Measurements from ENCODE around the gene MPPED2.

Gene MPPED2

GRCh38 chr11:30552839-30553238, 33.3 kb downstream of the MPPED2 start:
- TF ChIP-seq, protein P1, sequence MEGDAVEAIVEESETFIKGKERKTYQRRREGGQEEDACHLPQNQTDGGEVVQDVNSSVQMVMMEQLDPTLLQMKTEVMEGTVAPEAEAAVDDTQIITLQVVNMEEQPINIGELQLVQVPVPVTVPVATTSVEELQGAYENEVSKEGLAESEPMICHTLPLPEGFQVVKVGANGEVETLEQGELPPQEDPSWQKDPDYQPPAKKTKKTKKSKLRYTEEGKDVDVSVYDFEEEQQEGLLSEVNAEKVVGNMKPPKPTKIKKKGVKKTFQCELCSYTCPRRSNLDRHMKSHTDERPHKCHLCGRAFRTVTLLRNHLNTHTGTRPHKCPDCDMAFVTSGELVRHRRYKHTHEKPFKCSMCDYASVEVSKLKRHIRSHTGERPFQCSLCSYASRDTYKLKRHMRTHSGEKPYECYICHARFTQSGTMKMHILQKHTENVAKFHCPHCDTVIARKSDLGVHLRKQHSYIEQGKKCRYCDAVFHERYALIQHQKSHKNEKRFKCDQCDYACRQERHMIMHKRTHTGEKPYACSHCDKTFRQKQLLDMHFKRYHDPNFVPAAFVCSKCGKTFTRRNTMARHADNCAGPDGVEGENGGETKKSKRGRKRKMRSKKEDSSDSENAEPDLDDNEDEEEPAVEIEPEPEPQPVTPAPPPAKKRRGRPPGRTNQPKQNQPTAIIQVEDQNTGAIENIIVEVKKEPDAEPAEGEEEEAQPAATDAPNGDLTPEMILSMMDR (IDR thresholded peaks at IDR 0.05; ENCODE audit: low read length, missing control alignments) = no peak
- DNase-seq (ENCODE audit: low read depth) = no peak
- H3K4me3 ChIP-seq (replicated peaks; ENCODE audit: low read depth, low read length) = no peak overlapping the region

DNA sequence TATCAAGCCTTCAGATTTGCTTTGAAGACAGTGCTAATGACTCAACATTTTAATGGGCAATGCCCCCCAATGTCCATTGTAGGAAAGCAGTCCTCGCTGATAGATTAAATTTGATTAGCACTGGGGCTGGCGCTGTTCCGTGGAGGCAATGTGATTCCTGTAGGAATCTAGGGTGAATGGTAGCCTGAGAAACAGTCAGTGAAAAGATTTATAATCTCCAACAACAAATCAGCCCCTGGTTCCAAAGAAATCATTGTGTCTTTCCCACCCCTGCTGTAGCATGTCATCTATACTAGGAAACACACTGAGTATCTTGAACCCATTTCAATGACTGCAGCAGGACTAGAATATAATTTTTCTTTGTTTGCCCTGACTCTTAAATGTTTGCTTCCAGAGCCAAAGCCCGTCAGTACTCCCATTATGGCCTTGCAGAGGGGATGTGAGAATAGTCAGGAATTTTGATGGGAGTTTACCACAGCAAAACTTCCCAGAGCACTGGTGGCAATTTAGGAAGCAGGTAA, 36.1 kb downstream of the MPPED2 start:
- DNase-seq (ENCODE audit: low read depth) = no peak
- no peak overlapping the region for H3K4me3 ChIP-seq (replicated peaks; ENCODE audit: low read depth, low read length)
- TF ChIP-seq, protein P1 (IDR thresholded peaks at IDR 0.05; ENCODE audit: low read length, missing control alignments) = no peak

- no peak overlapping the region for H3K4me3 ChIP-seq (replicated peaks; ENCODE audit: low read depth, low read length)
- no peak for DNase-seq (ENCODE audit: low read depth)
- TF ChIP-seq, protein P1 (IDR thresholded peaks at IDR 0.05; ENCODE audit: low read length, missing control alignments) = no peak
Measured at GRCh38 chr11:30549565-30549964, 36.6 kb downstream of the MPPED2 start.

- TF ChIP-seq, protein P1 (IDR thresholded peaks at IDR 0.05; ENCODE audit: low read length, missing control alignments) = no peak
- H3K4me3 ChIP-seq (replicated peaks; ENCODE audit: low read depth, low read length) = no peak overlapping the region
Measured at GRCh38 chr11:30546334-30546733, 39.8 kb downstream of the MPPED2 start.

GRCh38 chr11:30545507-30545906, 40.6 kb downstream of the MPPED2 start:
- TF ChIP-seq, protein P1 (IDR thresholded peaks at IDR 0.05; ENCODE audit: low read length, missing control alignments) = no peak
- no peak for DNase-seq (ENCODE audit: low read depth)
- H3K4me3 ChIP-seq (replicated peaks; ENCODE audit: low read depth, low read length) = no peak overlapping the region

More at GRCh38 chr11:30546334-30546733, 39.8 kb downstream of the MPPED2 start:
- DNase-seq (ENCODE audit: low read depth) = no peak

- no peak for DNase-seq (ENCODE audit: low read depth)
- TF ChIP-seq, protein P1 (IDR thresholded peaks at IDR 0.05; ENCODE audit: low read length, missing control alignments) = no peak
- no peak overlapping the region for H3K4me3 ChIP-seq (replicated peaks; ENCODE audit: low read depth, low read length)
Measured at GRCh38 chr11:30543066-30543465, 43.1 kb downstream of the MPPED2 start.

DNA sequence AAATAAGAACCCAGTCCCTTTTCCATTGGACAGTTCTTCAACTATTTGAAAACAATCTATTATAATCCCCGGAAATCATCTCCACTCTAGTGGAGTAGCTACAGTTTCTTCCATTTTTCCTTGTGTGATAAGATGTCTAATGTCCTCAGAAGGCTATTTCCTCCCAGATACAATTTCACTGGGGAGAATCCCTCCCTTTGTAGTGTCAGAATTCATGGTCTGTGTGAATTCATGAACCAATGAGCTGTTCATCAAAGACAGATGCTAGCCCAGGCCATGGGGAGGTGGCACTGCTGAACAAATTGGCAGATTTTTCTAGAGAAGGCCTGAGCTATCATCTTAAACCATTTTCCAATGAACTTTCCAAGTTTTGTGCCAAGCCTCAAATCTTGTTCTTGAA, 45.4 kb downstream of the MPPED2 start:
- H3K4me3 ChIP-seq (replicated peaks; ENCODE audit: low read depth, low read length) = no peak overlapping the region
- no peak for DNase-seq (ENCODE audit: low read depth)
- TF ChIP-seq, protein P1 (IDR thresholded peaks at IDR 0.05; ENCODE audit: low read length, missing control alignments) = no peak

Measured in fibroblast of pulmonary artery (primary cell).